Esophagus muscularis mucosa (tissue), 4 donors: ENCODE data around the gene FTO. TPM values are rescaled to one million over a fixed set of nuclear protein-coding genes. Genes with fewer than 3 reads are reported as not detected.

Experiments used
- DNase-seq: peaks from one replicate; pipeline ENCODE4 v3.0.0-alpha.2; 2017; ENCODE audit errors: extremely low spot score
- H3K27ac ChIP-seq, 4 donors: fragments of 200-600 bp; sonication (generic); replicated peaks in 1 of 4; 1 replicate in 3 of 4; 2 replicates in 1 of 4; pipeline ENCODE4 v1.5.1; 2016 to 2019; ENCODE audit warnings: mild to moderate bottlenecking in 1 of 4
- H3K27me3 ChIP-seq, 4 donors: fragments of 200-600 bp; sonication (generic); one replicate each; pipeline versions ENCODE4 v1.5.1 to v1.6.0; 2016 to 2019
- H3K36me3 ChIP-seq, 4 donors: fragments of 200-600 bp; sonication (generic); one replicate each; pipeline ENCODE4 v1.5.1; 2016 to 2019
- H3K4me1 ChIP-seq, 4 donors: fragments of 200-600 bp; sonication (generic); one replicate each; pipeline ENCODE4 v1.5.1; 2016 to 2019
- H3K4me3 ChIP-seq, 4 donors: fragments of 200-600 bp; sonication (generic); 1 replicate in 2 of 4; 2 replicates in 2 of 4; pipeline ENCODE4 v1.5.1; 2016 to 2019; ENCODE audit warnings: mild to moderate bottlenecking in 4 of 4, moderate library complexity in 1 of 4
- H3K9me3 ChIP-seq, 4 donors: fragments of 200-600 bp; sonication (generic); 1 replicate in 3 of 4; 2 replicates in 1 of 4; pipeline ENCODE4 v1.5.1; 2016 to 2019
- EP300 ChIP-seq: sonication (generic); formaldehyde crosslinking; IDR thresholded peaks from one replicate; pipeline ENCODE4 v1.6.1; 2017; ENCODE audit warnings: antibody characterized with exemption
- POLR2A ChIP-seq: fragments of 450-650 bp; IDR thresholded peaks from one replicate; pipeline ENCODE4 v1.6.1; 2017; ENCODE audit warnings: antibody characterized with exemption, moderate library complexity, mild to moderate bottlenecking, low read depth
- POLR2AphosphoS5 ChIP-seq, 2 donors: sonication (generic); formaldehyde crosslinking; IDR thresholded peaks; one replicate each; pipeline ENCODE4 v1.6.1; 2017; ENCODE audit warnings: antibody characterized with exemption in 2 of 2
- WGBS: methylation state at CpG from one replicate; pipeline ENCODE4 v1.1.5; 2018; 5-methylcytosine and 5-hydroxymethylcytosine counted together
- intact Hi-C: fragments of 100-400 bp; cut with DNase I; formaldehyde crosslinking; loops from one replicate; pipeline ENCODE4 v1.15.1; 2023
- total RNA-seq, 4 donors: library from RNA; depleted of rRNA; stranded (reverse); fragments of >200 nt; gene quantifications; one replicate each; pipeline versions ENCODE4 v1.1.0 to v1.2.1, GENCODE V29; 2016
- TF ChIP-seq, protein P1 (sequence below), 3 experiments: fragments of 200-600 bp in 2 of 3; fragments of 450-650 bp in 1 of 3; sonication (generic) in 2 of 3; IDR thresholded peaks; one replicate each; pipeline ENCODE4 v1.5.1; 2017 to 2019; ENCODE audit warnings: antibody characterized with exemption in 3 of 3, mild to moderate bottlenecking in 2 of 3, moderate library complexity in 1 of 3

FTO gene
- total RNA-seq, 4 donors from 2014 or later = 101 to 121 (median 112) TPM

DNA sequence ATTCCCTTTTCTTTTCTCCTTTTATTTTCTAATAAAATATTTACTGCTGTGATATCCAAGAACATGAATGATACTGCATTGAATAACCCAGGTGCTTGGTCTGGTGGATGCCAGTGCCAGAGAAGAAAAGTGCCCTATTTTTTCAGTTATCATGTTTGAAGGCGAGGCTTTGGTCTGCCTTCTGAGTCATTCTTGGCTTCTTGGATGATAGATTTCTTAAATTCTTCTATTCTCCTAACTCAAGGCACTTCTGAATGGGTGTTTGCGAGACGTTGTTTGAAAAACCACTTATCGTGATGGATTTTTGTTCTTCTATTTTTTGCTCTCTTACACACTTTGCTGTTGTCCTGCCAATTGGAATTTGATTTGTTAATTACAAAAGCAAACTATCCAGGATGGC, 66.7 kb downstream of the FTO start:
- H3K4me3 ChIP-seq = no peak overlapping the region
- H3K36me3 ChIP-seq = no peaks in the 10 kb centered on the region
- 71% methylated on average over 4 of the region's 4 CpGs for WGBS
- peaks cover 31 to 89% (median 72%) of the 10 kb centered on the region in 4 donors for H3K4me1 ChIP-seq
- no peaks in the 10 kb centered on the region for H3K27me3 ChIP-seq
- intact Hi-C loops = loop anchor here (10.0 kb wide), 1 partner anchor 514 kb away; the partner anchor contains the start of gene IRX3
- no peak overlapping the region for H3K27ac ChIP-seq
- no peak for TF ChIP-seq POLR2A
- TF ChIP-seq POLR2AphosphoS5 (IDR thresholded peaks at IDR 0.05) = no peak
- TF ChIP-seq, protein P1, sequence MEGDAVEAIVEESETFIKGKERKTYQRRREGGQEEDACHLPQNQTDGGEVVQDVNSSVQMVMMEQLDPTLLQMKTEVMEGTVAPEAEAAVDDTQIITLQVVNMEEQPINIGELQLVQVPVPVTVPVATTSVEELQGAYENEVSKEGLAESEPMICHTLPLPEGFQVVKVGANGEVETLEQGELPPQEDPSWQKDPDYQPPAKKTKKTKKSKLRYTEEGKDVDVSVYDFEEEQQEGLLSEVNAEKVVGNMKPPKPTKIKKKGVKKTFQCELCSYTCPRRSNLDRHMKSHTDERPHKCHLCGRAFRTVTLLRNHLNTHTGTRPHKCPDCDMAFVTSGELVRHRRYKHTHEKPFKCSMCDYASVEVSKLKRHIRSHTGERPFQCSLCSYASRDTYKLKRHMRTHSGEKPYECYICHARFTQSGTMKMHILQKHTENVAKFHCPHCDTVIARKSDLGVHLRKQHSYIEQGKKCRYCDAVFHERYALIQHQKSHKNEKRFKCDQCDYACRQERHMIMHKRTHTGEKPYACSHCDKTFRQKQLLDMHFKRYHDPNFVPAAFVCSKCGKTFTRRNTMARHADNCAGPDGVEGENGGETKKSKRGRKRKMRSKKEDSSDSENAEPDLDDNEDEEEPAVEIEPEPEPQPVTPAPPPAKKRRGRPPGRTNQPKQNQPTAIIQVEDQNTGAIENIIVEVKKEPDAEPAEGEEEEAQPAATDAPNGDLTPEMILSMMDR (IDR thresholded peaks at IDR 0.05) = no peak
- no peak for TF ChIP-seq EP300
- H3K9me3 ChIP-seq = no peaks in the 10 kb centered on the region
- no peak for DNase-seq

DNA sequence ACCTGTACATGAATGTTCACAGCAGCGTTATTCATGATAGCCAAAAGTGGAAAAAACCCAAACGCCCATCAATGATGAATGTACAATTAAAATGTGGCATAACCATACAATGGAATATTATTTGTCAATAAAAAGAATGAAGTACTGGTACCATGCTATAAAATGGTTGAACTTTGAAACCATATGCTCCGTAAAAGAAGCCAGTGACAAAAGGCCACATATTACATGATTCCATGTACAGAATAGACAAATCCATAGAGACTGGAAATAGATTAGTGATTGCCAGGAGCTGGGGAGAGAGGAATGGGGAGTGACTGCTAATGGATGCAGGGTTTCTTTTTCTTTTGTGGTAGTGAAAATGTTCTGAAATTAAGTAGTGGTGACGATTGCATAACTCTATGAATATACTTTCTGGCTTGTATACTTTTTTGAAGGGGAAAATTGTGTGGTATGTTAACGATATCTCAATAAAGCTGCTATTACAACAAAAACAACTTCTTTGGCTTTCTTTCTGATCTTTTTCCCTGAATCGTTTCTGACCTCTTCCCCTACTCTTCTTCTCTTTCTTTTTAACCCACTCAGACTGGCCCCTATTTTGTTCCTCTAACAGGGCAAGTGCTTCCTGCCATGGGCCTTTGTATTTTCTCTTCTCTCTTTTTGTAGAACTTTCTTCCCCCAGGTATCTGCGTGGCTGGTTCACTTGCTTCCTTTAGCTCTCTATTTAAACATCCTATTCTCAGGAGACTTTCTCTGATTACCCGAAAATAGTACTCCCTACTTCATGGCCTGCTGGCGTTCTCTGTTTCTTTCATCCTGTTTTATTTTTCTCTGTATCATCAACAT, 67.9 kb downstream of the FTO start:
- DNase-seq = no peak
- TF ChIP-seq EP300 (no peak), POLR2AphosphoS5 (IDR thresholded peaks at IDR 0.05) (no peak), POLR2A (no peak)
- TF ChIP-seq, protein P1 (IDR thresholded peaks at IDR 0.05) = no peak
- peaks cover 32 to 85% (median 72%) of the 10 kb centered on the region in 4 donors for H3K4me1 ChIP-seq
- no peaks in the 10 kb centered on the region for H3K36me3 ChIP-seq
- intact Hi-C loops = loop anchor here (10.0 kb wide), 1 partner anchor 513 kb away; the partner anchor contains the start of gene IRX3
- H3K27ac ChIP-seq = no peak overlapping the region
- no peak overlapping the region for H3K4me3 ChIP-seq
- no peaks in the 10 kb centered on the region for H3K9me3 ChIP-seq
- WGBS = 78% methylated on average over 9 of the region's 9 CpGs
- no peaks in the 10 kb centered on the region for H3K27me3 ChIP-seq

DNA sequence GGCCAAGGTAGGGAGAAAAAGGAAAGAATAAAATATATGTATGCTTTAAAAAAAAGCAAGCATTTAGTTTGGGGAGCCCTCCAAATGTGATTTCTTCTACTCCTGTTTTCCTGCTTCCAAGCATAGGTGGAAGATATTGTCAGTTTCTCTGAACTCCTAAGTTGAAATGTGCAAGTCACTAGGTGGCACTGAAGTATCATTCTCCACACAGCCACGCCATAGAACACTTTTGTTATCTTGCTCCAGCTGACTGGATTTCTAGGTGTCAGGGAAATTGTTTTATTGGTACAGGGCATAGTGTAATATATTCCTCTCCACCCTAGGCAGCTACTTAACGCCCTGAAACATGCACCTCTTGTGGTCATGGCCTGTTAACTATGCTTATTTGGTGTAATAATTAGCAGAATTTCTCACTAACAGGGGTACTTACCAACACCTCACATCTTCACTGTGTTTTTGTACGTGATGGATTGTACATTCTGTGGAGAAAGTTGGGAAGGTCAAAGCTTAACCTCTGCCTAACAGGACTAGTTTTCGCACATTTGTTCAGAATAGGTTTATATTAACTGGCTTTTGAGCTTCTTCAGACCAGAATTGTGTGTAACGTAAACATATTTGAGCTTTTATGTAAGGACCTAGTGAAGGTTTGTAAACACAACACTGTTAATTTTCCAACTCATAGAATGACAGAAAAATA, 69.3 kb downstream of the FTO start:
- H3K4me3 ChIP-seq = no peak overlapping the region
- 50% methylated on average over 5 of the region's 5 CpGs for WGBS
- TF ChIP-seq, protein P1 (IDR thresholded peaks at IDR 0.05) = peak; percentile 49 to 64 (median 53)
- TF ChIP-seq POLR2AphosphoS5 (IDR thresholded peaks at IDR 0.05) = no peak
- TF ChIP-seq EP300 = no peak
- TF ChIP-seq POLR2A = no peak
- DNase-seq = no peak
- H3K9me3 ChIP-seq = no peaks in the 10 kb centered on the region
- intact Hi-C loops = loop anchor here (10.0 kb wide), 1 partner anchor 512 kb away; the partner anchor contains the start of gene IRX3
- peaks cover 25 to 86% (median 74%) of the 10 kb centered on the region in 4 donors for H3K4me1 ChIP-seq
- H3K27ac ChIP-seq = no peak overlapping the region
- no peaks in the 10 kb centered on the region for H3K36me3 ChIP-seq
- H3K27me3 ChIP-seq = no peaks in the 10 kb centered on the region

DNA sequence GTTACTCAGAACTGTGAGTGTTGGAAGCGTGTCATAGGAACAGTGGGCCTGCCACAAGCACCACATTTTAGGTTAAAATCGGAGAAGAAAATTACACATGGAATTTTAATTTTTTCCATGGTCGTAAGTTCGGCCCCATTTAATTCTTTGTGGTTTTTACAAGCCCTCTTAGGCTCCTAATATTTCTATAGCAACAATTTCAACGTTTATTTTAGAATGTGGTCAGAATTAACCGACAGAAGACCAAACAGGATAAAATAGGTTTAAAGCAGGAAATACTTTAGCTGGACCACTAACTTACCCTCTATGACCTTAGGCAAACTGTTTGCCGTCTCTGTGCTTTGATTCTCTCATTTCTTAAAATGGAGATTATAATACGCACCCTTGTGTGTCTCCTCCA, 69.9 kb downstream of the FTO start:
- no peak overlapping the region for H3K27ac ChIP-seq
- WGBS = 74% methylated on average over 8 of the region's 8 CpGs
- no peaks in the 10 kb centered on the region for H3K36me3 ChIP-seq
- intact Hi-C loops = loop anchor here (10.0 kb wide), 1 partner anchor 511 kb away; the partner anchor contains the start of gene IRX3
- no peak for DNase-seq
- TF ChIP-seq POLR2A = no peak
- TF ChIP-seq, protein P1 (IDR thresholded peaks at IDR 0.05) = no peak
- TF ChIP-seq EP300 = no peak
- no peak for TF ChIP-seq POLR2AphosphoS5 (IDR thresholded peaks at IDR 0.05)
- no peaks in the 10 kb centered on the region for H3K9me3 ChIP-seq
- peaks cover 20 to 86% (median 73%) of the 10 kb centered on the region in 4 donors for H3K4me1 ChIP-seq
- H3K27me3 ChIP-seq = no peaks in the 10 kb centered on the region
- H3K4me3 ChIP-seq = no peak overlapping the region
